ENCODE results near the gene PCSK6.

PCSK6 gene

DNA sequence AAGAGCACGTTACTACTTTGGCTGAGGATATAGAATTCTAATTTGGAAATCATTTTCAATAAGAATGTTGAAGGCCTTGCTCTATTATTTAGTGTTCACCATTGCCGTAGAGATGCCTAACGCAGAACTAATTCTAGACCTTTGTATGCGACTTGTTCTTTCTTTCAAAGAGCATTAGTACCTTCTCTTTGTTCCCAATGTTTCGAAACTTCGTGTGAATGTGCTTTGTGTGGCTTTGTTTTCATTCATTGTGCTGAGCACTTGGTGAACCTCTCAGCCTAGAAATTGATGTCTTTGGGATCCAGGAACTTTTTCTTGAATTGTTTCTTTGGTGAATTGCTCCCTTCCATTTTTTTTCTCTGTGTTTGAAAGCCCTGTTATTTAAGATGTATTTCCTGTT lies 19.8 kb upstream of the PCSK6 start:
- Mint-ChIP-seq H3K4me1 (peaks cover 7% of the 10 kb centered on the region), H3K36me3 (no peaks in the 10 kb centered on the region), H3K9me3 (no peaks in the 10 kb centered on the region), H3K4me3 (no peak overlapping the region), H3K27ac (no peak overlapping the region)
- DNase-seq (ENCODE audit: low spot score in 2 of 2) = no peak
- no peak for ATAC-seq

DNA sequence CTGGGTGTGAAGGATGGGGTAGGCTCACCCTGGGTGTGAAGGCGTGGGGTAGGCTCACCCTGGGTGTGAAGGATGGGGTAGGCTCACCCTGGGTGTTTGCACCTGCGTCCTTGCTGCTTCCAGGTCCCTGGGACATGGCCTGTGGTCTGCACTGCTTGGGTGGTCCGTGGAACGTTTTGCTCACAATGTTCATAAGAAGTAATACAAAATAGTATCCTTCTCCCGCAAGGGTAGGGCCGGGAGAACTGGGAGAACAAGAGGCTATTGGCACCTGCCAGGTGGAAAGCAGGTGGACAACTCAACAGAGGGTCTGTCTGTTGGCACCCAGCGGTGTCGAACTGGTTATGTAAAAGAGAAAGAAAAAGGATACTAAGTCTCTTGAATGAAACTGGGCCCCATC lies 17.0 kb upstream of the PCSK6 start:
- Mint-ChIP-seq H3K9me3 (no peaks in the 10 kb centered on the region), H3K4me3 (no peak overlapping the region), H3K27ac (no peak overlapping the region), H3K4me1 (peaks cover 11% of the 10 kb centered on the region), H3K36me3 (no peaks in the 10 kb centered on the region)
- DNase-seq (ENCODE audit: low spot score in 2 of 2) (peak in 1 of 2 donors; percentile 18), ATAC-seq (no peak)

DNA sequence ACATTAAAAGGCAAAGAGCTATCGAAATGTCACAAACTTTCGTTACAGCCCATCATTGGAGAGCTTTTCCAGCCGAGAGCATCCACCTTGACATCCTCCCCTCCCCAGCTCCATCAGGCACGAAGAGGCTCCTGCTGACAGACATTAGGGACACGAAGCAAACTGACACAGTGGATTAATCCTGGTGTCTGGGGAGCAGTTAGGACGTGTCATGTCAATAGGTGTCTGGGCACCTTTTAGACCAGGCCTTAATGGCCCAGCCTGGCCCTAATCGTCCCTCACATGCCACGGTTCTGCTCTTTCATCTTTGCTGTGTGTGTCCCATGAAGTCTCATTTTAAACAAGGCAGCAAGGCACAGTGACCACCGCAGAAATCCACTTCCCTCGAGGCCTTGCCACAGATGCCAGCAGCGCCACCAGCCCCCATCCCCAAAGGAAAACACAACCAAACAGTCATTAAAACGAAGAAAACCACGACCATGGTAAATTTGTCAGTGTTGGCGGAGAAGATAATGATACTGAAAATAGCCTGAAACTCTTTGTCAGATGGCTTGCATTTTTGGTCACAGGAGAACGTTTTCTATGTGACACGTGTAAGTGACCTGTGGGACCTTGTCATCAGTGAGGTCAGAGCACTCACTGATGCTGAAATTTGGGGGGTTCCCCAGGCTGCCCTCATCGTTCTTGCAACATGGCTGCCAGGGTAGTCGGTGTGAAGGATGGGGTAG lies 16.3 kb upstream of the PCSK6 start:
- DNase-seq (ENCODE audit: low spot score in 2 of 2) (peak in 1 of 2 donors; percentile 28), ATAC-seq (no peak)
- H3K4me1 Mint-ChIP-seq = peaks cover 15% of the 10 kb centered on the region
- no peaks in the 10 kb centered on the region for H3K36me3 Mint-ChIP-seq
- H3K4me3 Mint-ChIP-seq = no peak overlapping the region
- H3K27ac Mint-ChIP-seq = no peak overlapping the region
- H3K9me3 Mint-ChIP-seq = no peaks in the 10 kb centered on the region

DNA sequence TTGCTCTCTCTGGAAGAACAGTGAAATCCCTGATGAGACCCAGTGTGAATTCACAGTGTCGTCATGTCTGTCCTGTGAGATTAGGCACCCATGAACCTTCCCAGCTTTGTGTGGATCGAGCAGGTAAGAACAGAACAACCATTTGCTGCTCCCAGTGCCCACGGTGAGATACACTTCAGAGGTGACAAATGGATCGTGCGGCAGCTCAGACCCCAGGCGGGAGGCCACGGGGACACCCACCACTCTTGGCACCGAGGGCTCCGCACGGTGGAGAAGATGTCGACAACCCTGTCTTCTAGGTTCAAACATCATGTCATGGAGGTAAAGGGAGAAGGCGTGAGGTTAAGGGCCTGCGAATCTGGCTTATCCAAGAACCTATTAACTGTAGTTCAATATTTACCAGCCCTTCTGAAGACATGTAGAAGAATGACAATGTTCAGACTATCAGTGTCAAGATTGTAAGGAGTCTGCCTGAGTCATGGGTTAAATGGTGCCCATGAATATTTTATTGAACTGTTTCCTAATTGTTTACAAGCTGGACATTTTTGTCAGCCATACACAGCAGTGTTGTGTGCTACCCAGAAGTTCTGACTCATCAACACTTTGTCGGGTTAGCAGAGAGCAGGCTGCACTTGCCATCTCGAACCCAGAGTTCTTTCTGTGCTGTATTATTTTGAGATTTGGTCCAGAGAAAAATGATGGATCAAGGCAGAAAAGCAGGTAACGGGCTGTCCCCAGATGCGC lies 15.5 kb upstream of the PCSK6 start:
- no peak overlapping the region for H3K27ac Mint-ChIP-seq
- H3K4me1 Mint-ChIP-seq = peaks cover 22% of the 10 kb centered on the region
- ATAC-seq = no peak
- no peak overlapping the region for H3K4me3 Mint-ChIP-seq
- no peaks in the 10 kb centered on the region for H3K36me3 Mint-ChIP-seq
- no peaks in the 10 kb centered on the region for H3K9me3 Mint-ChIP-seq
- peak in 1 of 2 donors; percentile 28 for DNase-seq (ENCODE audit: low spot score in 2 of 2)

DNA sequence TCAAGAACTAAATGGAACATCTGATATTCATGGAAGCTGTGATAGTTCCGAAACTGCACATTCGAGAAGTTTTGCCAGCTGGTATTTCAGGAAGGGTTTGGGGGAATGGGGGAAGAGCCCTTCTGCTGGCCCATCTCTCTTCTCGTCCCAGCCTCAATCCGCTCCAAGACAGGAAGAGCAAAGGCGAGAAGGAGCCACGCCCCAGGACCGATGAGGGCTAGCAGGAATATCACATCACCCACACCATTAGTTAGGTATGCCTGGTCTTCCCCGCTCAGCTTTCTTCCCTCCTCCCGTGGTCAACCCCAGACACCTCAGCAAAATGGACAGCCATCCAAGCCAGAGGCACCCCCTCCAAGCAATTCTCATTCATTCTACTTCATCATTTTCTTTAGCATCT lies 14.9 kb upstream of the PCSK6 start:
- Mint-ChIP-seq H3K27ac (no peak overlapping the region), H3K4me3 (no peak overlapping the region), H3K4me1 (peaks cover 24% of the 10 kb centered on the region), H3K9me3 (no peaks in the 10 kb centered on the region), H3K36me3 (no peaks in the 10 kb centered on the region)
- peak in 1 of 2 donors; percentile 3 for DNase-seq (ENCODE audit: low spot score in 2 of 2)
- ATAC-seq = no peak

DNA sequence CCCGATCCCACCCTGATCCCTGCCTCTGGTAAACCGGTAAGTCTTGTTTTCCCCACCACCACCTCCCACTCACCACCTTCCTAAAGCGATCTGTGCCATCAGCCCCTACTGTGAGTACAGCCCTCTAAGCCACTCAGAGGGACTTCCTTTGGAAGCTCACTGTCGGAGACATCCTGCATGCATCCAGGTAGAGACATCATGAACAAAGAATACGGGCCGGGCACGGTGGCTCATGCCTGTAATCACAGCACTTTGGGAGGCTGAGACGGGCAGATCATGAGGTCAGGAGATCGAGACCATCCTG lies 13.7 kb upstream of the PCSK6 start:
- no peaks in the 10 kb centered on the region for H3K9me3 Mint-ChIP-seq
- ATAC-seq (no peak), DNase-seq (ENCODE audit: low spot score in 2 of 2) (peak in 1 of 2 donors; percentile 32)
- H3K36me3 Mint-ChIP-seq = no peaks in the 10 kb centered on the region
- H3K27ac Mint-ChIP-seq = no peak overlapping the region
- H3K4me1 Mint-ChIP-seq = peaks cover 24% of the 10 kb centered on the region
- no peak overlapping the region for H3K4me3 Mint-ChIP-seq

DNA sequence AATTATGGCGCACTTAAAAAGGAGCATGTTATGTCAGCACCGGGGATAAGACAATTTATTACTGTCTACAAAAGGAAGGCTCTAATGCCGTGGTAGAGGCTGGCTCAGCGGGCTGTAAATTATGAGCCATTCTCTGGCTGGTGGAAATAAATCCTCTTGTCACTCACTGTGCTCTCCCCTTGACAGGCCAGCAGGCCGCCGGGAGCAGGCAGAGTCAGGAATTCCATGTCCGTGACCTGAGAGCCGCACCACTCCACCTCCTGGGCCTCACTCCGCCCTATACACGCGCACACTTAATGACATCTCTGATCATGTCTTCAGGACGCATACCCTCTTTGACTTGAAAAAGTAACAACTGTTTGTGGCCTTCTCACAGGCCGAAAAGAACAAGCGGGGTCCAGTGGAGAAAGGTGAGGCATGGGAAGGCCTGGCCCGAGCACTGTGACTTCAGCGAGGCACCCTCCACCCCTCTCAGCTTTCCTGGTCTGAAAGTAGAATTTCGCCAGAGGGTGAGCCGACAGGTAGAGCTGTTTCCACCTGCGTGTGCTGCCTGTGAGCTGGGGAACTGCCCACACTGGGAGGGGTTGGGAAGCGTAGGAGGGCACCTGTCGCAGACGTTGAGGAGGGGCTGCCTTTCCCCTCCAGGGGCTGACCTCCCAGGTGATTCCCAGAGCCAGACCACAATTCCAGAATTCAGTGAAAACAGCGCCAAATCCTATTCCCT lies 13.2 kb upstream of the PCSK6 start:
- Mint-ChIP-seq H3K27ac (no peak overlapping the region), H3K4me1 (peaks cover 24% of the 10 kb centered on the region), H3K4me3 (no peak overlapping the region), H3K36me3 (no peaks in the 10 kb centered on the region), H3K9me3 (no peaks in the 10 kb centered on the region)
- peak in 1 of 2 donors; percentile 38 for DNase-seq (ENCODE audit: low spot score in 2 of 2)
- ATAC-seq = no peak

DNA sequence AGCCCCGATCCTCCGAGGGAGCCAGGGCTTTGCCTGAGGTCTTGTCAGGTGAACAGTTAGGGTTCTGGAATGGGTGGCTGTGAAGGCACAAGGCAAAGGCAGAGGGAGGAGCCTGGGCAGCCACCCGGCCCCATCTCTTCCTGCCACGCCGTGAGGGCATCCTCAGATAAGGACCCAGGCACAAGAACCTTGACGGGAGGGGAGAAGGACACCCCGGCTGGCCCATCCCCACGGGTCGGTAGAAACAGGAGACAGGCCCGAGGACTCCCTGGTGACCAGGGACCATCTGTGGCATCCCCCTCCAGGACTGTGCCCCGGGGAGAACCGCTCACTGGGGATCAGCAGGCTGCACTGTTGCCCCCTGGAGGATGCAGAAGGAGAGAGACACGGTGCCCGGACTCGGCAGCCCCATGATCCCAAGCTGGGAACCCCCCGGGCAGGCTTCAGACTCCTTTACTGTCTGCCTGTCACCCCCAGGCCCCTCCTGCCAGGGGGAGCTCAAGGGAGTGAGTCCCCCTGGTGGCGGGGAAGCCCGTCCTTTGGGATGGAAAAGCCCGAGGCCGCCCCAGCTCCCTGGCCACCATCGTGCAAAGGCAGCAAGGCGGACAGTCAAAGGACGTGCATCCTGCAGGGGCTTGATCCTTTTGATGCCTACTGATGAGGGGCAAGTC lies 12.3 kb upstream of the PCSK6 start:
- H3K27ac Mint-ChIP-seq = peak overlapping the region; percentile 26
- H3K9me3 Mint-ChIP-seq = no peaks in the 10 kb centered on the region
- DNase-seq (ENCODE audit: low spot score in 2 of 2) = peak; percentile 17 to 69
- H3K4me1 Mint-ChIP-seq = peaks cover 31% of the 10 kb centered on the region
- H3K36me3 Mint-ChIP-seq = no peaks in the 10 kb centered on the region
- peak; percentile 78 for ATAC-seq
- peak overlapping the region; percentile 42 for H3K4me3 Mint-ChIP-seq

DNA sequence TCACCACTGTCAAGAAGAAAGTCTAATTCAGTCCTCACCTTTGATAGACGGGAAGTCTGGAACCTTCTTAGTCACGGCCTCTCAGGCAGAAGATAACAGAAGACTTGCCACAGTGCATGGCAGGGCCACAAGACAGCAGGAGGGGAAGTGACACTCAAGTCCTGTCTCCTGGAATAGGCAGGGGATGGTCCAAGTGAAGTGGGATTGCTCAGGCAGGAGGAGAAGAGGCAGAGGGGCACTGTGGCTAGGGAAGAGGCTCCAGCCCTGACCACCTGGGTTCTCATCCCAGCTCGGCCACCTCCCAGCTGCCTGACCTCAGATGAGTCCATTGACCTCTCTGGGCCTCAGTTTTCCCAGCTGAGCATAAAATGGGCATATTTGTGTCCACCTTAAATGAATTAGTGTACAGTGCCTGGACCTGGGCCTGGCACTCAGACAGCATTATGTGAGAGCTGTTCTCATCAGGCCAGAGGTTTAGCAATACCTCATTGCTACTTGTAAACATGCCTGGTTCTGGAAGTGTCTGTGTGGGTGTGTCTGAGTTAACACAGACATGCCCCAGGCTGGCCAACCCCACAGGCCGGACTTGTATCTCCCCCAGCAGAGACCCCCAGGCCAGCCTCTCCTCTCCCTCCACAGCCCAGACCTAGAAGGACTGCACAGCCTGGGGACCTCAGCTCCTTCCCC lies 11.5 kb upstream of the PCSK6 start:
- Mint-ChIP-seq H3K27ac (peak overlapping the region; percentile 26), H3K36me3 (no peaks in the 10 kb centered on the region), H3K4me1 (peaks cover 36% of the 10 kb centered on the region), H3K9me3 (no peaks in the 10 kb centered on the region), H3K4me3 (peak overlapping the region; percentile 42)
- DNase-seq (ENCODE audit: low spot score in 2 of 2) (peak in 1 of 2 donors; percentile 44), ATAC-seq (no peak)

DNA sequence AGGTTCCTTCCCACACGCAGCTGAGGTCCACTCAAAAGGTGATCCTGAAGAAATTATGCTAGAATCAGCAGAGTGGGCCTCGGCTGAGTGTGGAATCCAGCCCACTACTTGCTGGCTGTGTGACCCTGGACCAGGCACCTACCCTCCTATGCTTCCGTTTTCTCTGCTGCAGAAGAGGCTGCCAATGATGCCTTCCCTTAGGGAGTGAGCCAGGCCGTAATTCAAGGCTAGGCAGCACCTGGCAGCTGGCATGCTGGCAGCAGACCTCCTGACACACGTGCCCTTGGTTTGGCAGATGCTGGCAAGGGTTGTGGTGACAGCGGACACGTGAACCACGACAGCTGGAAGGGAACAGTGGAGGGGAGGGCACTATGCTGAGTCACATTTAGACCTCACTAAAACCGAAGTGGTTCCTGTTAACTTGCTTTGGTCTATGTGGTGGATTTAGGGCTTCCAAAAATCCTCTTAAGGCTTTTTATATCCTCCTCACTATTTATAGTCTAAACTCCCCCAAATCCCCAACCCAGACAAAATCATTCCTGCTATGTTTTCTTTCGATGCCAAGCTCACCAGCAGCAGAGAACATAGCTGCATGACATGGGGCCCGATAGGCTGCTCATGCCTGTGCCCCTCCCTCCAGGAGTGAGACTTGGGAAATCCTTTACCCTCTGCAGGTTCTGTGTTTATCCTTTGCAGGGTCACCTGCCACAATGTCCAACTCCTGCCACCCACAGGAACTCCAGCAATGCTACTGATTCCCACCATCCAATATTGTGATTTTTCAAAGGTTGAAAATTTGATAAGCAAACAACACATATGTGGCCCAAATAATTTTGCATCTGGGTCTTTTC lies 10.6 kb upstream of the PCSK6 start:
- H3K36me3 Mint-ChIP-seq = no peaks in the 10 kb centered on the region
- DNase-seq (ENCODE audit: low spot score in 2 of 2) = peak in 1 of 2 donors; percentile 49
- H3K27ac Mint-ChIP-seq = no peak overlapping the region
- peak; percentile 60 for ATAC-seq
- no peak overlapping the region for H3K4me3 Mint-ChIP-seq
- no peaks in the 10 kb centered on the region for H3K9me3 Mint-ChIP-seq
- peaks cover 35% of the 10 kb centered on the region for H3K4me1 Mint-ChIP-seq

DNA sequence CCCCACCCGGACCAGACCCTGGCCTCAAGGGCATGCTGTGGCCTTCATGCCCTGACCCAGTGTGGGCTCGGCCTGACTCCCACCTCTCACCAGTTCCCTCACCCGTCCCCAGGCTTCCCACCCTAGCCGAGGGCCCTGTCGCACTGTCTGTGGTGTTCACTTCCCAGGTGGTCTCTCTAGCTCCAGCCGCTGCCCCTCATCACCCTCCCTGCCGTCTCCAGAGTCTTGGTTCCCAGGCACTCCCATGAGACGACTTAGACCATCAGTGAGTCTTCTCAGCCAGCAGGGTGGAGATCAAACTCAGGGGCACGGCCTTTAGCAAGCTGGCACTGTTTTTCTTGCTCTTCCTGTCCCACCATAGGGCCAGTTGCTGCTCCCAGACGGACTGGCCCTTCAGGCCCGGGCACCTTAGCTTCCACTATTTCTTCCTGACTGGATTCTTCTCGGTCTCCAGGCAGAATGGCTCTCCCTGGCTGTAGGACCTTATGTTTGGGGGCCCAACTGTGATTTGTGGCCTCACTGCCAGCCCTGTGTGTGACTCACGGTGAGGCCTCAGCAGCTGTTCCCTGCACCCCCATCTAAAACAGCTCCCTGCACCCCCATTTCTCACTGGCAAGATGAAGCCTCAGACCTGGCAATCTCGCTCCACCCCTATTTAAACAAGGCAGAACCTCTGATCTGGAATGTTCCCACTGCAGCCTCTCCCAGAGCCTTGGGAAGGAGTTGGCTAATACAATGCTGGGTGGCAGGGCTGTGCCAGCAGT lies 9.4 kb upstream of the PCSK6 start:
- Mint-ChIP-seq H3K9me3 (no peaks in the 10 kb centered on the region), H3K36me3 (no peaks in the 10 kb centered on the region), H3K27ac (no peak overlapping the region), H3K4me1 (peaks cover 41% of the 10 kb centered on the region), H3K4me3 (no peak overlapping the region)
- DNase-seq (ENCODE audit: low spot score in 2 of 2) (peak in 1 of 2 donors; percentile 44), ATAC-seq (no peak)

DNA sequence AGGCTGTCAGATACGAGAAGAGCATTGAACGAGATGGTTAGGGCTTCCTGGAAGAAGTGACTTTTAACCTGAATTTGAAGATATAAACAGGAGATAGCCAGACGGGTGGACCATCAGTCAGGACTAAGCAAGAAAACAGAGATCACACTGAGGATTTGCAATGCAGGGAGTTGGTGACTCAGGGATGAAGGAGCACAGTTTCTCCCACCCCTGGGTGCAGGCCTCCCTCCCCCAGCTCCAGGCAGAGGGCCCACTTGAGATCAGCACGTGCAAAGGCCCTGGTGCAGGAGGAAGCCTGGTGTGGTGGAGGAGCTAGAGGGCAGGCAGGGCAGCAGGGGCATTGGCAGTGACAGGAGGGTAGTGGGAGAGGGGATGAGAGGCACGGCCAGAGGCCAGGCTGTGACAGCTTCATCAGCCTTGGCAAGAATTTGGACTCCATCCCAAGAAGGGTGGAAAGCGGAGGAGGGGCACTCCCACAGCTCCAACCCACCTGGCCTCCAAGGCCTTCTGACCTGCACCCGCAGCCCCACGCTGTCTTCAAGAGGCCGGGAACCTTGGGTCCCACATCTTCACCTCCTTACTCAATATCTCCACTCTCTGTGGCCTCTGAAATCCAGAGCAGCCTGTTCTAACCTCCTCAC lies 8.7 kb upstream of the PCSK6 start:
- Mint-ChIP-seq H3K9me3 (no peaks in the 10 kb centered on the region), H3K4me3 (no peak overlapping the region), H3K27ac (no peak overlapping the region), H3K4me1 (peaks cover 45% of the 10 kb centered on the region), H3K36me3 (no peaks in the 10 kb centered on the region)
- ATAC-seq = no peak
- peak in 1 of 2 donors; percentile 34 for DNase-seq (ENCODE audit: low spot score in 2 of 2)

DNA sequence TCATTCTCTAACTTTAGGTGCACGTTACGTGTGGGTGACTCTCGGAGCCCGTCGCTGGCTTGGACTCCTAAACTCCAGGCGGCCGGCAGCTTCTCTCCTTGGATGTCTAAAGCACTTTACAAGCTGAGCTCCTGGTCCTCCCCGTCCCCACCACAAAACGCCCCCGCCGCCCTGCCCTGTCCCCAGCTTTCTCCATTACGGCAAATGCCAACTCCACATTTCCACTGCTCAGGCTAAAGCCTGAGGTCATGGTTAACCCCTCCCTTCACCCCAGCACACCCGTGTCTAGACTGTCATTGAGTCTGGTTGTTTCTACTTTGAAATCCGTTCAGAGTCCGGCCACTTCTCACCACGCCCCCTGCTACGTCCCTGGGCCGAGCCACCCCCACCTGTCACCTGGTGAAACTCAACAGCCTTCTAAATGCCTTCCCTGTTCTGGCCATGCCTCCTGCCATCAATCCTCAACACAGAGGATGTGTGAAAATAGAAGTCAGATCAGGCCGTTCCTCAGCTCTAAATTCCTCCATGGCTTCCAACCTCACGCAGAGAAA lies 8.1 kb upstream of the PCSK6 start:
- Mint-ChIP-seq H3K4me1 (peaks cover 47% of the 10 kb centered on the region), H3K4me3 (no peak overlapping the region)

More for the DNA sequence above, 8.1 kb upstream of the PCSK6 start:
- DNase-seq (ENCODE audit: low spot score in 2 of 2) = peak in 1 of 2 donors; percentile 38
- no peaks in the 10 kb centered on the region for H3K36me3 Mint-ChIP-seq
- ATAC-seq = no peak
- no peak overlapping the region for H3K27ac Mint-ChIP-seq
- H3K9me3 Mint-ChIP-seq = no peaks in the 10 kb centered on the region

Data from stimulated activated effector memory CD8-positive, alpha-beta T cell treated with anti-CD3 and anti-CD28 coated beads, Interleukin-12 subunit alpha, Interleukin-12 subunit beta, amount 100 ng/mL, for 72 hours (primary cell).